H9 (cell line): Measurements from ENCODE around the gene F2RL3. TPM values are rescaled to one million over a fixed set of nuclear protein-coding genes. Genes with fewer than 3 reads are reported as not detected.

Source experiments
- DNase-seq: peaks from one replicate; pipeline ENCODE4 v3.0.0-alpha.2; 2017
- H2AFZ ChIP-seq: one replicate; pipeline ENCODE4 v1.6.1; 2013; ENCODE audit warnings: mild to moderate bottlenecking, low read length, control low read depth, moderate library complexity
- H2AK5ac ChIP-seq: 2 replicates; pipeline ENCODE4 v1.6.1; 2013; ENCODE audit warnings: low read length, control low read depth, mixed read lengths; ENCODE audit not compliant: insufficient read length
- H2BK120ac ChIP-seq: one replicate; pipeline ENCODE4 v1.6.1; 2013; ENCODE audit warnings: low read depth, mild to moderate bottlenecking, low read length, control low read depth, inconsistent platforms; ENCODE audit not compliant: poor library complexity, severe bottlenecking
- H2BK12ac ChIP-seq: 2 replicates; pipeline ENCODE4 v1.6.1; 2013; ENCODE audit warnings: low read length, control low read depth, mixed read lengths, low read depth; ENCODE audit not compliant: insufficient read length
- H2BK15ac ChIP-seq: 2 replicates; pipeline ENCODE4 v1.6.1; 2013; ENCODE audit warnings: low read depth, low read length, control low read depth
- H2BK20ac ChIP-seq: one replicate; pipeline ENCODE4 v1.6.1; 2013; ENCODE audit warnings: low read depth, mild to moderate bottlenecking, low read length, control low read depth, inconsistent platforms; ENCODE audit not compliant: poor library complexity, severe bottlenecking
- H2BK5ac ChIP-seq: 2 replicates; pipeline ENCODE4 v1.6.1; 2013; ENCODE audit warnings: low read length, control low read depth, mixed read lengths; ENCODE audit not compliant: insufficient read length
- H3K14ac ChIP-seq: 2 replicates; pipeline ENCODE4 v1.6.1; 2013; ENCODE audit warnings: low read length, control low read depth; ENCODE audit not compliant: insufficient read depth
- H3K18ac ChIP-seq: 2 replicates; pipeline ENCODE4 v1.6.1; 2013; ENCODE audit warnings: low read depth, mild to moderate bottlenecking, mixed read lengths, low read length, control low read depth; ENCODE audit not compliant: insufficient read length
- H3K23ac ChIP-seq: 2 replicates; pipeline ENCODE4 v1.6.1; 2013; ENCODE audit warnings: low read length, control low read depth, mixed read lengths, low read depth; ENCODE audit not compliant: insufficient read length
- H3K23me2 ChIP-seq: 2 replicates; pipeline ENCODE4 v1.6.1; 2013; ENCODE audit warnings: low read depth, mild to moderate bottlenecking, mixed read lengths, low read length, control low read depth; ENCODE audit not compliant: insufficient read length, poor library complexity, severe bottlenecking
- H3K27ac ChIP-seq: 2 replicates; pipeline ENCODE4 v1.5.1; 2013; ENCODE audit warnings: low read length, control low read depth, mixed read lengths, low read depth; ENCODE audit not compliant: insufficient read length
- H3K27me3 ChIP-seq: 2 replicates; pipeline ENCODE4 v1.6.1; 2013; ENCODE audit warnings: low read length, control low read depth, inconsistent platforms; ENCODE audit not compliant: insufficient read depth
- H3K4ac ChIP-seq: 2 replicates; pipeline ENCODE4 v1.6.1; 2013; ENCODE audit warnings: low read depth, mild to moderate bottlenecking, control low read depth, inconsistent platforms, low read length, moderate library complexity
- H3K4me1 ChIP-seq: 2 replicates; pipeline ENCODE4 v1.6.1; 2013; ENCODE audit warnings: low read length, control low read depth, inconsistent platforms; ENCODE audit not compliant: insufficient read depth
- H3K4me2 ChIP-seq: 2 replicates; pipeline ENCODE4 v1.6.1; 2013; ENCODE audit warnings: low read length, control low read depth, mixed read lengths; ENCODE audit not compliant: insufficient read length, insufficient read depth
- H3K56ac ChIP-seq: 2 replicates; pipeline ENCODE4 v1.6.1; 2013; ENCODE audit warnings: low read depth, mild to moderate bottlenecking, mixed read lengths, low read length, control low read depth; ENCODE audit not compliant: insufficient read length
- H3K79me1 ChIP-seq: 2 replicates; pipeline ENCODE4 v1.6.1; 2013; ENCODE audit warnings: low read depth, mild to moderate bottlenecking, moderate library complexity, low read length, control low read depth, inconsistent platforms; ENCODE audit not compliant: insufficient read depth, poor library complexity, severe bottlenecking
- H3K79me2 ChIP-seq: 2 replicates; pipeline ENCODE4 v1.6.1; 2013; ENCODE audit warnings: low read length, control low read depth, inconsistent platforms; ENCODE audit not compliant: insufficient read depth
- H3K9ac ChIP-seq: 2 replicates; pipeline ENCODE4 v1.6.1; 2013; ENCODE audit warnings: low read length, control low read depth, mixed read lengths; ENCODE audit not compliant: insufficient read length; ENCODE audit errors: extremely low read depth
- H3K9me3 ChIP-seq: one replicate; pipeline ENCODE4 v1.6.1; 2013; ENCODE audit warnings: low read depth, low read length, inconsistent platforms; ENCODE audit not compliant: control insufficient read depth
- H3T11ph ChIP-seq: one replicate; pipeline ENCODE4 v1.6.1; 2013; ENCODE audit warnings: mild to moderate bottlenecking, low read length, control low read depth, inconsistent platforms
- H4K20me1 ChIP-seq: one replicate; pipeline ENCODE4 v1.6.1; 2013; ENCODE audit not compliant: control insufficient read depth, insufficient read length, insufficient read depth
- H4K5ac ChIP-seq: 2 replicates; pipeline ENCODE4 v1.6.1; 2013; ENCODE audit warnings: low read depth, mild to moderate bottlenecking, mixed read lengths, low read length, control low read depth; ENCODE audit not compliant: insufficient read length
- H4K8ac ChIP-seq: replicated peaks from 2 replicates; pipeline ENCODE4 v1.6.1; 2013; ENCODE audit warnings: low read length, control low read depth, mixed read lengths, low read depth; ENCODE audit not compliant: insufficient read length
- H4K91ac ChIP-seq: 2 replicates; pipeline ENCODE4 v1.6.1; 2013; ENCODE audit warnings: low read depth, mild to moderate bottlenecking, moderate library complexity, mixed read lengths, low read length, control low read depth; ENCODE audit not compliant: insufficient read length
- H3K27ac Mint-ChIP-seq, 3 experiments: 2 replicates in 2 of 3; 3 replicates in 1 of 3; pipeline ENCODE4 v1.8.0; 2020 to 2021; ENCODE audit warnings: mixed read lengths in 3 of 3, mild to moderate bottlenecking in 1 of 3, moderate library complexity in 1 of 3
- H3K27me3 Mint-ChIP-seq: 2 replicates; pipeline ENCODE4 v1.8.0; 2021; ENCODE audit warnings: low read depth, mild to moderate bottlenecking, moderate library complexity, mixed read lengths
- H3K36me3 Mint-ChIP-seq, 3 experiments: 2 replicates in 2 of 3; 3 replicates in 1 of 3; pipeline ENCODE4 v1.8.0; 2020 to 2021; ENCODE audit warnings: low read depth in 3 of 3, mixed read lengths in 3 of 3; ENCODE audit not compliant: insufficient read depth in 1 of 3
- H3K4me1 Mint-ChIP-seq, 2 experiments: 2 replicates each; pipeline ENCODE4 v1.8.0; 2020; ENCODE audit warnings: mixed read lengths in 2 of 2
- H3K4me3 Mint-ChIP-seq, 2 experiments: 2 replicates in 1 of 2; 3 replicates in 1 of 2; pipeline ENCODE4 v1.8.0; 2020 to 2021; ENCODE audit warnings: mild to moderate bottlenecking in 2 of 2, mixed read lengths in 2 of 2, moderate library complexity in 1 of 2
- H3K9me3 Mint-ChIP-seq, 2 experiments: 2 replicates in 1 of 2; 3 replicates in 1 of 2; pipeline ENCODE4 v1.8.0; 2020; ENCODE audit warnings: mild to moderate bottlenecking in 2 of 2, mixed read lengths in 2 of 2, moderate library complexity in 1 of 2
- CTCF ChIP-seq: fragments of 200-600 bp; sonication (generic); conservative IDR thresholded peaks from 3 replicates; pipeline ENCODE4 v1.8.0; 2021; ENCODE audit warnings: antibody characterized with exemption, mild to moderate bottlenecking
- WGBS: extraction: QIAGEN DNeasy Blood & Tissue Kit; methylation state at CpG from one replicate; pipeline ENCODE4 v1.1.7; 2013; ENCODE audit warnings: missing lambda C conversion rate, low lambda C conversion rate, mixed read lengths; ENCODE audit not compliant: insufficient read length; ENCODE audit errors: extremely low coverage; 5-methylcytosine and 5-hydroxymethylcytosine counted together
- total RNA-seq: library from RNA; stranded (reverse); gene quantifications from 2 replicates; pipeline ENCODE4 v1.2.1, GENCODE V29; 2021

F2RL3 gene
- total RNA-seq, 1 experiment from 2014 or later: not detected

- Histone ChIP-seq H3K4me2 (no peak overlapping the region), H3K79me2 (no peaks in the 10 kb centered on the region; the same call in 1 of the 2 replicates), H2AFZ (no peak overlapping the region), H3K23me2 (no peaks in the 10 kb centered on the region), H2BK20ac (no peak overlapping the region), H2BK5ac (no peak overlapping the region), H3K56ac (no peak overlapping the region), H3K23ac (no peak overlapping the region), H3K27me3 (no peaks in the 10 kb centered on the region), H4K5ac (no peak overlapping the region), H4K8ac (no peak overlapping the region), H3K4me1 (no peaks in the 10 kb centered on the region), H4K20me1 (peaks cover 2% of the 10 kb centered on the region), H3K9ac (no peak overlapping the region), H2BK12ac (no peak overlapping the region), H3T11ph (no peak overlapping the region), H3K9me3 (no peaks in the 10 kb centered on the region), H3K27ac (no peak overlapping the region), H3K14ac (no peak overlapping the region), H3K18ac (no peak overlapping the region), H2AK5ac (no peak overlapping the region), H2BK120ac (no peak overlapping the region), H2BK15ac (no peak overlapping the region), H3K4ac (no peak overlapping the region), H4K91ac (no peak overlapping the region), H3K79me1 (peaks cover 3% of the 10 kb centered on the region)
- no peaks in the 10 kb centered on the region for H3K27me3 Mint-ChIP-seq
- H3K27ac Mint-ChIP-seq: no peak overlapping the region
- no peak for DNase-seq
- no peaks in the 10 kb centered on the region; a peak in 1 of 5 replicates for H3K9me3 Mint-ChIP-seq
- TF ChIP-seq CTCF: no peak
- H3K4me3 Mint-ChIP-seq: no peak overlapping the region
- peaks cover 54 to 95% (median 87%) of the 10 kb centered on the region in 3 experiments; a peak in 6 of 7 replicates for H3K36me3 Mint-ChIP-seq
- peaks cover 4 to 10% of the 10 kb centered on the region in 2 experiments for H3K4me1 Mint-ChIP-seq
- no CpG with 5 or more reads among the region's 15 CpGs for WGBS
Observed at GRCh38 chr19:16841391-16841926, 47.3 kb upstream of the F2RL3 start.
